ENCODE measurements around the gene C16orf90.

DNA sequence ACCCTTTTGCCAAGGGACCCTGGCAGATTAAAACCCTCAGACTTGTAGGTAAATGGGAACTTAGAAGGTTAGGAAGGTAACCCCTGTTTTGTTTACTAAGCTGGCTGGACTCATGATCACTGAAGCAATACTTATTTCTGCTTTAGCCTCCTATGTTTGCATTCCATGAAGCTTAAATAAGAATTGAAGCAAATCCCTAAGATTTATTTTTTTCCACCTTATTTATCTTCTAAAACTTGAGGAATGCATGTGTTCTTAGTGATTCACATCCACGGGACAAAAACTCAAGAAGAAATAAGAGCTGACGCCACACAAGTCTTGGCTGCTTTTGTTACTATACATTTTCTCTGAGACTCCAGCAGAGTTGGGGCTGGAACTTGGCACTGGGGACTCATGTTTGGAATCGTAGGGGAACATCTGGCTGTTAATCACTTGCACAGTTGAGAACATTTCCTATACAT lies 41.0 kb upstream of the C16orf90 start:
- TF ChIP-seq, protein P1, sequence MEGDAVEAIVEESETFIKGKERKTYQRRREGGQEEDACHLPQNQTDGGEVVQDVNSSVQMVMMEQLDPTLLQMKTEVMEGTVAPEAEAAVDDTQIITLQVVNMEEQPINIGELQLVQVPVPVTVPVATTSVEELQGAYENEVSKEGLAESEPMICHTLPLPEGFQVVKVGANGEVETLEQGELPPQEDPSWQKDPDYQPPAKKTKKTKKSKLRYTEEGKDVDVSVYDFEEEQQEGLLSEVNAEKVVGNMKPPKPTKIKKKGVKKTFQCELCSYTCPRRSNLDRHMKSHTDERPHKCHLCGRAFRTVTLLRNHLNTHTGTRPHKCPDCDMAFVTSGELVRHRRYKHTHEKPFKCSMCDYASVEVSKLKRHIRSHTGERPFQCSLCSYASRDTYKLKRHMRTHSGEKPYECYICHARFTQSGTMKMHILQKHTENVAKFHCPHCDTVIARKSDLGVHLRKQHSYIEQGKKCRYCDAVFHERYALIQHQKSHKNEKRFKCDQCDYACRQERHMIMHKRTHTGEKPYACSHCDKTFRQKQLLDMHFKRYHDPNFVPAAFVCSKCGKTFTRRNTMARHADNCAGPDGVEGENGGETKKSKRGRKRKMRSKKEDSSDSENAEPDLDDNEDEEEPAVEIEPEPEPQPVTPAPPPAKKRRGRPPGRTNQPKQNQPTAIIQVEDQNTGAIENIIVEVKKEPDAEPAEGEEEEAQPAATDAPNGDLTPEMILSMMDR (IDR thresholded peaks at IDR 0.05; ENCODE audit: insufficient read depth, low read length, poor library complexity, severe bottlenecking): no peak
- no peak for TF ChIP-seq EZH2phosphoT487 (conservative IDR thresholded peaks at IDR 0.05; ENCODE audit: low read length)
